Endothelial cell of umbilical vein (primary cell): ENCODE data around the gene RPGRIP1. TPM values are rescaled to one million over a fixed set of nuclear protein-coding genes. Genes with fewer than 3 reads are reported as not detected.
"Not testable (repeated sequence)": the region's sequence is repeated elsewhere in the genome, so short reads cannot be mapped to it uniquely, and the experiment has no call there.

Experiments used
- BruUV-seq: library from RNA; stranded (reverse); fragments of 400-500 nt; replicated peaks from 2 replicates; lab custom pipeline; 2021; lab: Mats Ljungman, UMichigan
- CTCF ChIA-PET: fragments of 300-600, 350-600 bp; sonication (Branson Sonifier 250); formaldehyde crosslinking; loops from one replicate; lab custom pipeline; 2021; ENCODE audit warnings: antibody characterized with exemption, inconsistent platforms; lab: Charles Lee
- POLR2A ChIA-PET: fragments of 300-600, 350-600 bp; sonication (Branson Sonifier 250); formaldehyde crosslinking; loops from one replicate; lab custom pipeline; 2021; ENCODE audit warnings: antibody characterized with exemption, inconsistent platforms; lab: Charles Lee
- DNase-seq: peaks from one replicate; pipeline ENCODE4 v3.0.0-alpha.2; 2011; ENCODE audit warnings: low read depth, low spot score
- FAIRE-seq: peaks from 2 replicates; lab custom pipeline; 2011; peaks lifted over from hg19 to GRCh38; lab: Jason Lieb, UNC
- H2AFZ ChIP-seq: 2 replicates; pipeline ENCODE4 v1.6.0; 2012; ENCODE audit warnings: low read depth, low read length, control low read depth, inconsistent platforms
- H3K27ac ChIP-seq: 2 replicates; pipeline ENCODE4 v1.5.1; 2011; ENCODE audit warnings: low read depth, mild to moderate bottlenecking, control low read depth, low read length, moderate library complexity; ENCODE audit not compliant: insufficient read depth
- H3K27me3 ChIP-seq, 2 experiments: 2 replicates each; pipeline versions ENCODE4 v1.6.0 to v1.6.1; 2011; ENCODE audit warnings: low read length in 2 of 2, mixed read lengths in 1 of 2; ENCODE audit not compliant: control insufficient read depth in 2 of 2, insufficient read depth in 2 of 2
- H3K36me3 ChIP-seq, 2 experiments: 2 replicates in 1 of 2; 3 replicates in 1 of 2; pipeline ENCODE4 v1.5.1; 2011; ENCODE audit warnings: low read length in 2 of 2, mild to moderate bottlenecking in 1 of 2, moderate library complexity in 1 of 2; ENCODE audit not compliant: control insufficient read depth in 2 of 2, insufficient read depth in 2 of 2; ENCODE audit errors: extremely low read depth in 1 of 2
- H3K4me1 ChIP-seq: 3 replicates; pipeline ENCODE4 v1.5.1; 2011; ENCODE audit warnings: mild to moderate bottlenecking, low read length; ENCODE audit not compliant: control insufficient read depth, insufficient read depth; ENCODE audit errors: extremely low read depth
- H3K4me2 ChIP-seq: 2 replicates; pipeline ENCODE4 v1.6.1; 2011; ENCODE audit warnings: low read length, control low read depth, mixed read lengths; ENCODE audit not compliant: insufficient read depth
- H3K4me3 ChIP-seq, 3 experiments: fragments of 200-600 bp in 1 of 3; sonication (generic), shearing (Covaris generic) in 1 of 3; replicated peaks in 1 of 3; 2 replicates each; pipeline ENCODE4 v1.5.1; 2011 to 2016; ENCODE audit warnings: control low read depth in 3 of 3, low read length in 3 of 3, mild to moderate bottlenecking in 2 of 3, inconsistent platforms in 1 of 3, low read depth in 1 of 3, moderate library complexity in 1 of 3; ENCODE audit not compliant: insufficient read depth in 1 of 3
- H3K79me2 ChIP-seq: 2 replicates; pipeline ENCODE4 v1.6.0; 2012; ENCODE audit warnings: low read length, inconsistent platforms; ENCODE audit not compliant: control insufficient read depth, insufficient read depth
- H3K9ac ChIP-seq: replicated peaks from 2 replicates; pipeline ENCODE3; 2011; ENCODE audit warnings: low read length, control low read depth; ENCODE audit not compliant: insufficient read depth; ENCODE audit errors: extremely low read depth
- H3K9me1 ChIP-seq: replicated peaks from 3 replicates; pipeline ENCODE4 v1.6.0; 2011; ENCODE audit warnings: mild to moderate bottlenecking, low read length; ENCODE audit not compliant: control insufficient read depth, insufficient read depth; ENCODE audit errors: extremely low read depth
- H3K9me3 ChIP-seq: replicated peaks from 2 replicates; pipeline ENCODE4 v1.5.1; 2012; ENCODE audit warnings: low read length, inconsistent platforms; ENCODE audit not compliant: control insufficient read depth, insufficient read depth
- H4K20me1 ChIP-seq: replicated peaks from 2 replicates; pipeline ENCODE3; 2011; ENCODE audit warnings: mild to moderate bottlenecking, low read length; ENCODE audit not compliant: control insufficient read depth, insufficient read depth; ENCODE audit errors: extremely low read depth
- FOS ChIP-seq: IDR thresholded peaks from 2 replicates; pipeline ENCODE4 v1.6.1; 2011; ENCODE audit warnings: mild to moderate bottlenecking, low read length, moderate library complexity, borderline replicate concordance; ENCODE audit not compliant: insufficient read depth
- JUN ChIP-seq: IDR thresholded peaks from 2 replicates; pipeline ENCODE4 v1.6.1; 2011; ENCODE audit warnings: borderline replicate concordance, low read depth; ENCODE audit not compliant: insufficient read length, insufficient read depth
- POLR2AphosphoS5 ChIP-seq: IDR thresholded peaks from 2 replicates; pipeline ENCODE4 v1.6.1; 2012; ENCODE audit warnings: low read depth, mild to moderate bottlenecking, control low read depth, low read length, moderate library complexity; ENCODE audit not compliant: insufficient read depth
- dilution Hi-C: fragments of 300-500 bp; cut with MboI; formaldehyde crosslinking; loops from one replicate; pipeline ENCODE4 v1.15.0; 2019; ENCODE audit warnings: low sequenced_read_pairs; ENCODE audit not compliant: extremely low pct_ligation_motif_present
- intact Hi-C: fragments of 100-400 bp; cut with micrococcal nuclease; formaldehyde crosslinking; loops from one replicate; pipeline ENCODE4 v1.10.0; 2022
- polyA plus RNA-seq, 4 experiments: library from polyadenylated mRNA; depleted of rRNA in 3 of 4; stranded (reverse) in 3 of 4; unstranded in 1 of 4; fragments of >200 nt; gene quantifications; 2 replicates each; pipeline versions ENCODE4 v1.2.1 to v1.2.3, GENCODE V29; 2011 to 2012; ENCODE audit warnings: missing spikeins in 1 of 4
- total RNA-seq: library from RNA; stranded (reverse); gene quantifications from 2 replicates; pipeline ENCODE4 v1.2.3, GENCODE V29; 2021

The RPGRIP1 gene
- total and polyA plus RNA-seq, 2 donors (not counting 3 experiments of a cell fraction or from before 2014, with no cell fraction given): not detected

DNA sequence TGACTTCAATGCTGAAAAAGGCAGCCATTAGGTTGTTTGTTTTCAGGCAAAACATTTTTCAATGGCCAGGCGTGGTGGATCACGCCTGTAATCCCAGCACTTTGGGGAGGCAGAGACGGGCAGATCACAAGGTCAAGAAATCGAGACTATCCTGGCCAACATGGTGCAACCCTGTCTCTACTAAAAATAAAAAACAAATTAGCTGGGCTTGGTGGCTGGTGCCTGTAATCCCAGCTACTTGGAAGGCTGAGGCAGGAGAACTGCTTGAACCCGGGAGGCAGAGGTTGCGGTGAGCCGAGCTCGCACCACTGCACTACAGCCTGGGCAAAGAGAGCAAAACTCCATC, 23.8 kb upstream of the RPGRIP1 start:
- BruUV-seq, H3K9me1 ChIP-seq, H3K9ac ChIP-seq, DNase-seq, dilution Hi-C loops, intact Hi-C loops, H3K4me3 ChIP-seq, H3K4me1 ChIP-seq, H2AFZ ChIP-seq, H3K27ac ChIP-seq, H3K27me3 ChIP-seq, H3K9me3 ChIP-seq, FAIRE-seq: not testable (repeated sequence)
- H3K79me2 ChIP-seq: peaks cover 98% of the 10 kb centered on the region
- peak; percentile 8 for TF ChIP-seq POLR2AphosphoS5
- peaks cover 33% of the 10 kb centered on the region for H4K20me1 ChIP-seq
- H3K4me2 ChIP-seq: peak overlapping the region; percentile 4
- CTCF ChIA-PET: interaction anchor here (1.4 kb wide), 1 partner anchor 14 kb away, joined by 5 read pairs; no protein-coding TSS in a partner anchor
- POLR2A ChIA-PET: interaction anchor here (0.7 to 1.7 kb wide), 2 partner anchors 9 to 10 kb away, joined by 3 to 4 read pairs; no protein-coding TSS in a partner anchor
- H3K36me3 ChIP-seq: peaks cover 16 to 37% of the 10 kb centered on the region in 2 experiments

DNA sequence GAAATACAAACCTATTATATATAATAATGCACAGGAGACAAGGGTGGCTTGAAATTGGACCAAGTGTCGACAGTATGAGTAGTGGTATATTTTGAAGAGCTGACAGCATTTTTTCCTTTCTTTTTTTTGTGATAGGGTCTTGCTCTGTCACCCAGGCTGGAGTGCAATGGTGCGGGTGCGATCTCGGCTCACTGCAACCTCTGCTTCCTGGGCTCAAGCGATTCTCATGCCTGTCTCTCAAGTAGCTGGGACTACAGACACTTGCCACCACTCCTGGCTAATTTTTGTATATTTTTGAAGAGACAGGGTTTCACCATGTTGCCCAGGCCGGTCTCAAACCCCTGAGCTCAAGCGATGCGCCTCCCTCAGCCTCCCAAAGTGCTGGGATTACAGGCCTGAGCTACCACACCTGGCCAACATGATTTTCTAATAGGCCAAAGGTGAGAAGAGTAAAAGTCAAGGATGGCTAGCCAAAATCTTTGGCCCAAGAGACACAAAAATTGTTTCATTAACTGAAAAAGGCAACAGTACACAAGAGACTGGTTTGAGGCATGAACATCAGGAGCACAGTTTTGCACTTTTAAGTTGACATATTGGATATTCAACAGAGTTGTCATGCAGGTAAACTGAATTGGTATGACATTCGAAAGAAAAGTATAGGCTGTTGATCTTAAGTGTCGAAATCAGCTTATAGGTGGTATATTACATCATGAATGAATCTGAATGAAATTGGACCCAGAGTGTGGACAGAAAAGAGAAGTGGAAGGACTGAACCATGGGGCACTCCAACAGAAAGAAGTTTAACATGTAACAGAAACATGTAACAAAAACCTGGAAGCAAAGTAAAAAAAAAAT, 23.1 kb upstream of the RPGRIP1 start:
- intact Hi-C loops: no loop called here
- no peak overlapping the region for H3K4me2 ChIP-seq
- H3K36me3 ChIP-seq: peaks cover 18 to 42% of the 10 kb centered on the region in 2 experiments
- H3K9ac ChIP-seq: no peak overlapping the region
- ChIA-PET POLR2A (interaction anchor here (0.7 to 1.7 kb wide), 2 partner anchors 9 to 10 kb away, joined by 3 to 4 read pairs; no protein-coding TSS in a partner anchor), CTCF (interaction anchor here (1.4 kb wide), 1 partner anchor 15 kb away, joined by 5 read pairs; no protein-coding TSS in a partner anchor)
- FAIRE-seq (no peak), DNase-seq (no peak)
- H3K4me1 ChIP-seq: peaks cover 2% of the 10 kb centered on the region
- no peaks in the 10 kb centered on the region for H3K9me3 ChIP-seq
- H3K4me3 ChIP-seq: no peak overlapping the region
- H2AFZ ChIP-seq: no peak overlapping the region
- no peaks in the 10 kb centered on the region for H3K27me3 ChIP-seq
- dilution Hi-C loops: no loop called here
- H4K20me1 ChIP-seq: peaks cover 37% of the 10 kb centered on the region
- BruUV-seq: no TSS peak
- H3K9me1 ChIP-seq: peaks cover 2% of the 10 kb centered on the region
- H3K27ac ChIP-seq: no peak overlapping the region
- peak; percentile 3 for TF ChIP-seq POLR2AphosphoS5
- TF ChIP-seq FOS: no peak
- TF ChIP-seq JUN: no peak
- peaks cover 98% of the 10 kb centered on the region for H3K79me2 ChIP-seq
